GM10248 (cell line): ENCODE data around the gene MICALL2.

Experiments
- CTCF ChIA-PET: fragments of 300-600 bp; sonication (Branson Sonifier 250); formaldehyde crosslinking; extraction: SDS; loops from one replicate; lab custom pipeline; 2021; ENCODE audit warnings: antibody characterized with exemption; lab: Yijun Ruan, JAX
- POLR2A ChIA-PET: fragments of 350-650 bp; sonication (Branson Sonifier 250); formaldehyde crosslinking; extraction: SDS; loops from one replicate; lab custom pipeline; 2020; ENCODE audit warnings: antibody characterized with exemption; lab: Yijun Ruan, JAX
- DNase-seq: peaks from one replicate; pipeline ENCODE4 v3.0.0; 2012; ENCODE audit errors: extremely low spot score
- CTCF ChIP-seq: IDR thresholded peaks from 2 replicates; pipeline ENCODE4 v1.5.1; 2012; ENCODE audit warnings: mild to moderate bottlenecking, low read depth; ENCODE audit errors: extremely low read depth, missing control alignments, control extremely low read depth

The MICALL2 gene

GRCh38 chr7:1459920-1460820 lies 900 bp upstream of the MICALL2 start:
- DNase-seq, result peak; percentile 48
- ChIA-PET CTCF (interaction anchor here (1.2 to 5.4 kb wide), 3 partner anchors 14 to 47 kb away, joined by 3 to 40 read pairs (median 7); no protein-coding TSS in a partner anchor), POLR2A (no interaction called here)
- no peak for TF ChIP-seq CTCF

- DNase-seq, result peak; percentile 100
- ChIA-PET POLR2A (no interaction called here), CTCF (interaction anchor here (5.4 kb wide), 1 partner anchor 15 kb away, joined by 40 read pairs; no protein-coding TSS in a partner anchor)
- TF ChIP-seq CTCF, result no peak
Measured at GRCh38 chr7:1459512-1459892, 232 bp upstream of the MICALL2 start.

- POLR2A ChIA-PET, result no interaction called here
- TF ChIP-seq CTCF, result no peak
- CTCF ChIA-PET, result interaction anchor here (1.2 to 4.7 kb wide), 2 partner anchors 16 to 26 kb away, joined by 4 to 23 read pairs; no protein-coding TSS in a partner anchor
- no peak for DNase-seq
Measured at GRCh38 chr7:1457949-1458682, 1.2 kb downstream of the MICALL2 start.

GRCh38 chr7:1457059-1457948 lies 2.0 kb downstream of the MICALL2 start:
- ChIA-PET POLR2A (no interaction called here), CTCF (interaction anchor here (1.2 to 4.7 kb wide), 2 partner anchors 17 to 25 kb away, joined by 4 to 23 read pairs; no protein-coding TSS in a partner anchor)
- DNase-seq, result no peak
- TF ChIP-seq CTCF, result no peak

- ChIA-PET CTCF (interaction anchor here (0.8 to 4.7 kb wide), 2 partner anchors 18 to 23 kb away, joined by 3 to 23 read pairs; no protein-coding TSS in a partner anchor), POLR2A (no interaction called here)
- no peak for TF ChIP-seq CTCF
- no peak for DNase-seq
Measured at GRCh38 chr7:1455955-1456354, 3.3 kb downstream of the MICALL2 start.
